Activated CD8-positive, alpha-beta T cell treated with anti-CD3 and anti-CD28 coated beads, Interleukin-2, amount 10 ng/mL, durations not matched to agents 7 days and 5 days (primary cell): Measurements from ENCODE around the gene BICRAL. TPM values are rescaled to one million over a fixed set of nuclear protein-coding genes. Genes with fewer than 3 reads are reported as not detected.
A peak's percentile ranks its signal among the peaks of the same experiment; 100 is the strongest.
"Not testable (repeated sequence)": the region's sequence is repeated elsewhere in the genome, so short reads cannot be mapped to it uniquely, and the experiment has no call there.

Source experiments
- ATAC-seq: fragments of 150-1000 bp; cut with Tn5 transposase; one replicate; pipeline ENCODE4 v1.10.0; 2021; ENCODE audit warnings: moderate library complexity
- CTCF ChIA-PET: fragments of 350-600 bp; sonication (Branson Sonifier 250); formaldehyde crosslinking; loops from one replicate; lab custom pipeline; 2021; ENCODE audit warnings: antibody characterized with exemption; lab: Charles Lee
- POLR2A ChIA-PET: fragments of 350-600 bp; sonication (Branson Sonifier 250); formaldehyde crosslinking; loops from one replicate; lab custom pipeline; 2021; ENCODE audit warnings: antibody characterized with exemption; lab: Charles Lee
- DNase-seq: peaks from one replicate; pipeline ENCODE4 v3.0.0-alpha.2; 2020
- H3K27ac Mint-ChIP-seq: one replicate; pipeline ENCODE4 v1.8.0; 2021; ENCODE audit warnings: mild to moderate bottlenecking, mixed read lengths
- H3K27me3 Mint-ChIP-seq: one replicate; pipeline ENCODE4 v1.8.0; 2021; ENCODE audit warnings: low read depth, mixed read lengths
- H3K36me3 Mint-ChIP-seq: one replicate; pipeline ENCODE4 v1.8.0; 2021; ENCODE audit warnings: low read depth, mixed read lengths
- H3K4me1 Mint-ChIP-seq: one replicate; pipeline ENCODE4 v1.8.0; 2021; ENCODE audit warnings: low read depth, mixed read lengths
- H3K4me3 Mint-ChIP-seq: one replicate; pipeline ENCODE4 v1.8.0; 2021; ENCODE audit warnings: mild to moderate bottlenecking, mixed read lengths
- H3K9me3 Mint-ChIP-seq: one replicate; pipeline ENCODE4 v1.8.0; 2022; ENCODE audit warnings: mixed read lengths; ENCODE audit not compliant: insufficient read depth
- total RNA-seq, 2 experiments: library from RNA; stranded (reverse); gene quantifications; one replicate each; pipeline ENCODE4 v1.2.3, GENCODE V29; 2021

The BICRAL gene
- total RNA-seq, 2 experiments from 2014 or later: 18.0 to 18.8 TPM

GRCh38 chr6:42901538-42901957 lies 119.7 kb downstream of the BICRAL start:
- peak; percentile 84 for DNase-seq
- no peaks in the 10 kb centered on the region for H3K36me3 Mint-ChIP-seq
- H3K4me3 Mint-ChIP-seq: no peak overlapping the region
- H3K9me3 Mint-ChIP-seq: no peaks in the 10 kb centered on the region
- peak overlapping the region; percentile 7 for H3K27ac Mint-ChIP-seq
- H3K4me1 Mint-ChIP-seq: peaks cover 17% of the 10 kb centered on the region
- no peaks in the 10 kb centered on the region for H3K27me3 Mint-ChIP-seq
- ChIA-PET POLR2A (interaction anchor here (0.9 kb wide), 1 partner anchor 242 kb away, joined by 3 read pairs; no protein-coding TSS in a partner anchor), CTCF (interaction anchor here (0.6 to 4.0 kb wide), 21 partner anchors 8 to 273 kb away, joined by 3 to 48 read pairs (median 4); partner anchors contain the start of genes CNPY3, PEX6, PPP2R5D and PTCRA)
- ATAC-seq: peak; percentile 98

DNA sequence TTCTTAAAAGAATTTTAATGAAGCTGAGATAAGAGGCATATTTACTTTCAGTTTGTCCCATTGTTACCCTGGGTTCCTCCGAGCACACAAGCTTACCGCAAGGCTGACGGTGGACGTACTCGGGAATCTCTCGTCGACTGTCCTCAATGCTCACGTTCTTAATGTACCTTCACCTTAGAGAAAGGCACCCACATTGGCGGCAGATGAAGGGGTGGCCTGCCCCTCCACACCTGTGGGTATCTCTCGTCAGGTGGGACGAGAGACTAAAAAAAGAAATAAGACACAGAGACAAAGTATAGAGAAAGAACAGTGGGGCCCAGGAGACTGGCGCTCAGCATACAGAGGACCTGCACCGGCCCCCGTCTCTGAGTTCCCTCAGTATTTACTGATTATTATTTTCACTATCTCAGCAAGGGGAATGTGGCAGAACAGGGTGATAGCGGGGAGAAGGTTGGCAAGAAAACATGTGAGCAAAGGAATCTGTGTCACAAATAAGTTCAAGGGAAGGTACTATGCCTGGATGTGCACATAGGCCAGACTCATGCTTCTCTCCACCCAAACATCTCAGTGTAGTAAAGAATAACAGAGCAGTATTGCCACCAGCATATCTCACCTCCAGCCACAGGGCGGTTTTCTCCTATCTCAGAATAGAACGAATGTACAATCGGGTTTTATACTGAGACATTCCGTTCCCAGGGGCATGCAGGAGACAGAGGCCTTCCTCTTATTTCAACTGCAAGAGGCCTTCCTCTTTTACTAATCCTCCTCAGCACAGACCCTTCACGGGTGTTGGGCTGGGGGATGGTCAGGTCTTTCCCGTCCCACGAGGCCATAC lies 120.8 kb downstream of the BICRAL start:
- DNase-seq, H3K27me3 Mint-ChIP-seq, H3K36me3 Mint-ChIP-seq, ATAC-seq, H3K9me3 Mint-ChIP-seq, POLR2A ChIA-PET: not testable (repeated sequence)
- H3K4me3 Mint-ChIP-seq: peak overlapping the region; percentile 44
- peaks cover 17% of the 10 kb centered on the region for H3K4me1 Mint-ChIP-seq
- CTCF ChIA-PET: interaction anchor here (0.9 to 4.0 kb wide), 10 partner anchors 7 to 271 kb away, joined by 3 to 48 read pairs (median 10); partner anchors contain the start of genes CNPY3, PPP2R5D, PTCRA and RRP36
- peak overlapping the region; percentile 27 for H3K27ac Mint-ChIP-seq

DNA sequence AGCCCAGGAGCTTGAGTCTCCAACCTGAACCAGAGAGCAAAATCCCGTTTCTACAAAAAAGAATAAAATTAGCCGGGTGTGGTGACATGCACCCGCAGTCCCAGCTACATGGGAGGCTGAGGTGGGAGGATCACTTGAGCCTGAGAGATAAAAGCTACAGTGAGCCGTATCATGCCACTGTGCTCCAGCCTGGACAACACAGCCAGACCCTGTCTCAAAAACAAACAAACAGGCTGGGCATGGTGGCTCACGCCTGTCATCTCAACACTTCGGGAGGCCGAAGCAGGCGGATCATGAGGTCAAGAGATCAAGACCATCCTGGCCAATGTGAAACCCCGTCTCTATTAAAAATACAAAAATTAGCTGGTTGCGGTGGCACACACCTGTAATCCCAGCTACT lies 122.6 kb downstream of the BICRAL start:
- peaks cover 14% of the 10 kb centered on the region for H3K4me1 Mint-ChIP-seq
- no peaks in the 10 kb centered on the region for H3K36me3 Mint-ChIP-seq
- H3K27me3 Mint-ChIP-seq: no peaks in the 10 kb centered on the region
- ChIA-PET CTCF (interaction anchor here (1.0 to 1.3 kb wide), 2 partner anchors 238 to 239 kb away, joined by 3 to 4 read pairs; no protein-coding TSS in a partner anchor), POLR2A (interaction anchor here (0.6 kb wide), 1 partner anchor 150 kb away, joined by 3 read pairs; no protein-coding TSS in a partner anchor)
- ATAC-seq (no peak), DNase-seq (no peak)
- H3K4me3 Mint-ChIP-seq: no peak overlapping the region
- no peak overlapping the region for H3K27ac Mint-ChIP-seq
- H3K9me3 Mint-ChIP-seq: no peaks in the 10 kb centered on the region

- no peak overlapping the region for H3K27ac Mint-ChIP-seq
- no peak for ATAC-seq
- no peak for DNase-seq
- H3K4me1 Mint-ChIP-seq: peaks cover 5% of the 10 kb centered on the region
- H3K27me3 Mint-ChIP-seq: peaks cover 5% of the 10 kb centered on the region
- no peak overlapping the region for H3K4me3 Mint-ChIP-seq
- H3K9me3 Mint-ChIP-seq: no peaks in the 10 kb centered on the region
- ChIA-PET CTCF (interaction anchor here (2.2 kb wide), 1 partner anchor 237 kb away, joined by 8 read pairs; no protein-coding TSS in a partner anchor), POLR2A (no interaction called here)
- H3K36me3 Mint-ChIP-seq: no peaks in the 10 kb centered on the region
These were observed 125.5 kb downstream of the BICRAL start for GRCh38 chr6:42907336-42907735.

GRCh38 chr6:42909835-42910234 lies 128.0 kb downstream of the BICRAL start:
- ChIA-PET POLR2A (no interaction called here), CTCF (interaction anchor here (1.6 to 3.4 kb wide), 2 partner anchors 9 to 248 kb away, joined by 5 to 14 read pairs; no protein-coding TSS in a partner anchor)
- no peak for DNase-seq
- ATAC-seq: no peak
- peaks cover 3% of the 10 kb centered on the region for H3K4me1 Mint-ChIP-seq
- H3K4me3 Mint-ChIP-seq: no peak overlapping the region
- H3K27ac Mint-ChIP-seq: no peak overlapping the region
- no peaks in the 10 kb centered on the region for H3K36me3 Mint-ChIP-seq
- peaks cover 10% of the 10 kb centered on the region for H3K27me3 Mint-ChIP-seq
- H3K9me3 Mint-ChIP-seq: no peaks in the 10 kb centered on the region

- Mint-ChIP-seq H3K4me3 (no peak overlapping the region), H3K4me1 (peaks cover 7% of the 10 kb centered on the region), H3K27ac (no peak overlapping the region), H3K9me3 (no peaks in the 10 kb centered on the region), H3K27me3 (peaks cover 10% of the 10 kb centered on the region), H3K36me3 (no peaks in the 10 kb centered on the region)
- DNase-seq (no peak), ATAC-seq (no peak)
- CTCF ChIA-PET: interaction anchor here (0.9 to 3.4 kb wide), 4 partner anchors 10 to 250 kb away, joined by 3 to 14 read pairs (median 4); partner anchors contain the start of gene PPP2R5D
- POLR2A ChIA-PET: no interaction called here
These were observed 129.5 kb downstream of the BICRAL start for GRCh38 chr6:42911171-42912021.

GRCh38 chr6:42914546-42914945 lies 132.7 kb downstream of the BICRAL start:
- H3K4me1 Mint-ChIP-seq: peaks cover 7% of the 10 kb centered on the region
- ATAC-seq: no peak
- POLR2A ChIA-PET: no interaction called here

DNA sequence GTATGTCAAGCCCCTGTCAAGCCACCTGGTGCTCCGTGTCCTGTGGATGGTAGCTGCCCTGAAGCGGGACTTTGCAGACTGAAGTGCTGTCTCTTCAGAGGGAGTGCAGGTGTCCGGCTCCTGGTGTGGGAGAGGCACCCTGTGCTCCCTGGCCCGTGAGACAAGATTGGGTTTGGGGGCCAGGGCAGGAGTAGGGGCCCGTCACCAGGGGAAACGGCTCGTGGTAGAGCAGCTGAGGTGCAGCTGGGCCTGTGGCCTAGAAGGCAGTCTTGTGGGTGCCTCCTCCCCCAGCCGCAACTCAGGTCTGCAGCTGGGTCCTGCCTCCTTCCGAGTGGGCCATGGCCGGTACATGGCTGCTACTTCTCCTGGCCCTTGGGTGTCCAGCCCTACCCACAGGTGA lies 133.9 kb downstream of the BICRAL start, which contains the start of gene PTCRA:
Gene PTCRA (plus strand): TSS at position 322 of the 400 bp plus-strand sequence. CDS start 17 bp downstream, at position 339.
- ChIA-PET CTCF (interaction anchor here (1.3 kb wide), 1 partner anchor 14 kb away, joined by 3 read pairs; no protein-coding TSS in a partner anchor), POLR2A (no interaction called here)
- Mint-ChIP-seq H3K36me3 (no peaks in the 10 kb centered on the region), H3K4me1 (peaks cover 7% of the 10 kb centered on the region), H3K27ac (no peak within 1 kb of the TSS), H3K9me3 (no peaks in the 10 kb centered on the region), H3K27me3 (peaks cover 10% of the 10 kb centered on the region), H3K4me3 (no peak within 1 kb of the TSS)
- no peak for DNase-seq
- peak; percentile 44 for ATAC-seq

More at GRCh38 chr6:42914546-42914945, 132.7 kb downstream of the BICRAL start:
- Mint-ChIP-seq H3K4me3 (no peak overlapping the region), H3K27ac (no peak overlapping the region), H3K27me3 (peaks cover 10% of the 10 kb centered on the region), H3K9me3 (no peaks in the 10 kb centered on the region), H3K36me3 (no peaks in the 10 kb centered on the region)
- CTCF ChIA-PET: interaction anchor here (0.9 to 1.8 kb wide), 3 partner anchors 10 to 16 kb away, joined by 5 to 9 read pairs (median 7); partner anchors contain the start of gene CNPY3
- DNase-seq: no peak

DNA sequence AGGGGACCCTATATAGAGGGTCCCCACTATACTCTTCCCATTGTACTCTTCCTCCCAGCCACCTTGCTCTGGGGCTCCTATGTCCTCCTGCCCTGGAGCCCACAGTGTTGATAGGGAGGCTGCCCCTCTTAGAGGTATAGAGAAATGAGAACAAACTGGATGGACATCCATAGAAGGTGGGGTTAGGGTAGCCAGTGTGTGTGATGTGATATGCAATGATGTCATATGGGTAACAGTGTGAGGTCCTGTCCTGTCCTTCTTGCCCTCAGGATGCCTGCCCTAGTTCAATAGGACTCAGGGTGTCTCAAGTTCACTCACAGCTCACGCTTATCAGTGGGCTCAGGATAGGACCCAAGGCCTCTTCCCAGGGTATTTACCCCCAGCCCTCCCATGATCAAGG lies 134.4 kb downstream of the BICRAL start:
- ChIA-PET POLR2A (interaction anchor here (1.2 kb wide), 1 partner anchor 13 kb away, joined by 7 read pairs; the partner anchor contains the start of gene CNPY3), CTCF (interaction anchor here (0.6 to 1.3 kb wide), 2 partner anchors 14 to 39 kb away, joined by 3 read pairs; no protein-coding TSS in a partner anchor)
- ATAC-seq: peak; percentile 46
- peaks cover 8% of the 10 kb centered on the region for H3K27me3 Mint-ChIP-seq
- no peaks in the 10 kb centered on the region for H3K9me3 Mint-ChIP-seq
- no peaks in the 10 kb centered on the region for H3K36me3 Mint-ChIP-seq
- DNase-seq: no peak
- peaks cover 5% of the 10 kb centered on the region for H3K4me1 Mint-ChIP-seq
- no peak overlapping the region for H3K4me3 Mint-ChIP-seq
- no peak overlapping the region for H3K27ac Mint-ChIP-seq
